Measurements from ENCODE around the gene GLT1D1.

DNA sequence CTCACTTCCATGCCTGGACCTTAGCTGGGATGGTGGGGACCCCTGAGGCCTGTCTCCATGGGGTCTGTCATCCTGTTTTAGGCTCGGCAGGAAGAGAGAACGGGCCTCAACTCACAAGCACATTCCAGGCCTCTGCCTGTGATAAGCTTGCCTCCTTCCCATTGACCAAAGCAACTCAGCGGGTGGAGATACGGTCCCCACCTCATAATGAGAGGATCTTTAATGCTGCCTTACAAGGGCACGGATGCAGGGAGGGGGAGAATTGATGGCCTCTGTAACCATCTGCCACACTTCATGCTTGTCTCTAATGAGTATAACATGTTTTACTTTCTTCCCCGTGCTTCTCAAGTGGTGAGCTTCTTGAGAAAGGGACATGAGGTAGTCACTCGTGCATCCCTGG, 50.0 kb downstream of the GLT1D1 start:
- no peak for TF ChIP-seq CTCF (IDR thresholded peaks at IDR 0.05; ENCODE audit: insufficient read depth, low read length, poor library complexity, severe bottlenecking)
- no peak for TF ChIP-seq EZH2phosphoT487 (conservative IDR thresholded peaks at IDR 0.05; ENCODE audit: low read length)
